ENCODE data around the gene UGT2B11.
"Not testable (repeated sequence)": the region's sequence is repeated elsewhere in the genome, so short reads cannot be mapped to it uniquely, and the experiment has no call there.

DNA sequence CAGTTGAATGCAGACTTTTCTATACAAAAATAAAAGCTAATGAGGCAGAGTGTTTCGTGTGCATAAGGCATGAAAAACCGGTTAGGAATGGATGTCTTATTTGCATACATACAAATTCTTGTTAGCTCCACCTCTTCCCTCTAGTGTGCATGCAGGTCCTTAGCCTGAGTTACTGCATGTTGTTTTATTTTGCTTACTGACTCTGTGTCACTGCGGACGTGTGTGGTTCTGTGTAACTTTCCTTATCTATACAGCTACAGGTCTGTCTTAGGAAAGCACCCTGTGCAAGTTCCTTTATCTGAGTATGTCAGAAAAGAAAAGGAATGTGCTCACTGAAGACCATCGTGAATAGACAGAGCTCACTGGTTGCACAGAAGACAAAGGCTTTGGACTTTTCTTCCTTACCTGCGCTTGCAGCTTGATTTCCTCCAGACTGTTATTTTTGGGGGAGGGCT is 35.8 kb downstream of the UGT2B11 start:
- not testable (repeated sequence) for TF ChIP-seq EZH2 (IDR thresholded peaks at IDR 0.05); POLR2AphosphoS5 (IDR thresholded peaks at IDR 0.05; ENCODE audit: borderline replicate concordance, low read depth, low read length); FOXP2 (optimal IDR thresholded peaks at IDR 0.05; ENCODE audit: control extremely low read depth, extremely low read length, insufficient read depth)

Data from SK-N-MC (cell line).